Activated T-helper 9 cell treated with anti-CD3 and anti-CD28 coated beads, Interleukin-2, amount 50 U/mL, for 16 hours (primary cell): Measurements from ENCODE around the gene TBC1D32.
"Not testable (repeated sequence)": the region's sequence is repeated elsewhere in the genome, so short reads cannot be mapped to it uniquely, and the experiment has no call there.

Experiments
- DNase-seq: peaks from one replicate; pipeline ENCODE4 v3.0.0-alpha.2; 2020; ENCODE audit warnings: low read depth

Gene TBC1D32

DNA sequence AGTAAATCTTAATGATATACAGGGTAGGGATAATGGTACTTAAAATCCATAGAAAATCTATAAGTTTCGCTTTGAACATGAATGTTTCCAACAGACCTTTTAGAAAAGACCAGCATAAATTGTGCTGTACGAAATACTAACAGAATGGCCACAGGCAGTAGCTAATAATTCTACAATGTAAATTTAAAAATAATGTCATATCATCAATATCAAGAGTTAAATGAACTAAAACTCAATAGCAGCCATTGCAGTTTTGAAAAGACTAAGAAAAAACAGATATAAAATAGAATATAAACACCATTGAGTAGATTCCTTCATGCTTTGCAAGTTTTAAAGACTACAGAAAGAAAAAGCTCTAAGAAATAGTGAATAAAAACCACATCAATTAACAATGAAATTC is 14.7 kb downstream of the TBC1D32 start:
- no peak for DNase-seq

DNA sequence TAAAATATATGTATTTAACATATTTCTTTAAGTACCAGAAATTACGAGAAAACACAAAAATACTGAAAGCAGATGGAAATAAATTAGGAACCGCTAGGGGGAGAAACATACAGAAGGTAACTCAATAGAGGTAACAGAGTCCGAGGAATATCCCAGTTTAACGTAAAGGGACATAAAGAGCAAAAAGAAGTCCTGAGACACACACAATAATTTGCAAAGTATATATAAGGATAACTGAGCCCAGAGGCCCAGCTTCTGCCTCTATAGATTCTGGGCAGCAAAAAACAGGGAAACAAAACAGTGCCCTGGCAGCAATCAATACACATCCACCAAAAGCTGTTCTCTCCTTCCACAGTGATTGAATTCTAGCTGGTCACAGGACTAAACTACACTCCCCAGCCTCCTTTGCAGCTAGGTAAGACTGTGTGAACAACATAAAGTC is 15.1 kb downstream of the TBC1D32 start:
- no peak for DNase-seq

GRCh38 chr6:121314381-121315112 is 19.7 kb downstream of the TBC1D32 start:
- DNase-seq, result no peak

DNA sequence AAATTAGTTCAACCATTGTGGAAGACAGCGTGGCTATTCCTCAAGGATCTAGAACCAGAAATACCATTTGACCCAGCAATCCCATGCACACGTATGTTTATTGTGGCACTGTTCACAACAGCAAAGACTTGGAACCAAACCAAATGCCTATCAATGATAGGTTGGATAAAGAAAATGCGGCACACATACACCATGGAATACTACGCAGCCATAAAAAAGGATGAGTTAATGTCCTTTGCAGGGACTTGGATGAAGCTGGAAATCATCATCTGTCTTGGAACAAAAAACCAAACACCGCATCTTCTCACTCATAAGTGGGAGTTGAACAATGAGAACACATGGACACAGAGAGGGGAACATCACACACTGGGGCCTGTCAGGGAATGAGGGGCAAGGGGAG is 22.5 kb downstream of the TBC1D32 start:
- not testable (repeated sequence) for DNase-seq

DNA sequence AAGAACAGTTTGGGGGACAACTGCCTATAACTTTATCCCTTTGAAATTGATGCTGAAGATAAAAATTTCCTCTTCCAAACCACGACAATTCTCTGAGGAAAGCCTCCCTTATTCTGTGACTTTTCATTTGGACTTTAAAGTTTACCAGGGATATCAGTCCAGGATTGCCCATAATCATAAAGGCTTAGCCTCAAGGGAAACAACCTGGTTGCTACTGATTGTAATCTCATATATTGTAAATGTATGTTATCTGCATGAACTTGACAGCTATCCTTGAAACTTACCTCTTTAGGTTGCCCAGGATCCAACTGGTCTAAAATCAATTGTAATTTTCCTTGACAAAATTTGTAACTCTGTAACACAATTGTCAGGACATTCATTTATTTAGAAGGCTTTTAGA is 23.8 kb downstream of the TBC1D32 start:
- DNase-seq, result no peak

GRCh38 chr6:121309768-121310469 is 24.4 kb downstream of the TBC1D32 start:
- DNase-seq, result no peak

DNA sequence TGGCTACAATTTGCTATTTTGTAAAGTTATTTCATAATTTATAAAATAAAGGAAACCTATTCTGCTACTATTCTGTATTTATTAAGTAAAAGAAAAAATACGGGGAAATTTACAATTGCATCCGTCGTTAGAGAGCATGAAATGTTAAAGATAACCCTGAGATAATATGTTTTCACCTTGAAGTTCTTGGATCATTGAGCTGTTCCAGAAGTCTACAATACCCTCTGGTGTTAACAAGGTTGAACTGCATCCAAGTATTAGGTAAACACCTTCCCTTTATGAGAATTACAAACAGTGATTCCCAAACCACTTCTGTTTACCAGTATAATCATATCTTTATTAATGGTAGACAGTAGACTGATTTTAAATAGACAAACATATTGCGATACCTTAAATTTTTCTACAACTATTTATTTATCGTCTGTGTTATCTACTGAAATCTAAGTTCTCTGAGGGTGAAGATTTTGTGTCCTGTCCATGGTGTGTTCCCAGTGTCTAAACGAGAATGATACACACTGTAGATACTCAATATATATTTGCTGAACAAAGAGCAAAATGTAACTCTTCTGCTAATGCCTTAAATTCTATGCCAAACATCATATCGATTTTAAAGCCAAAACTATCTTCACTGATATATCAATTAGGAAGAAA is 28.2 kb downstream of the TBC1D32 start:
- no peak for DNase-seq

DNA sequence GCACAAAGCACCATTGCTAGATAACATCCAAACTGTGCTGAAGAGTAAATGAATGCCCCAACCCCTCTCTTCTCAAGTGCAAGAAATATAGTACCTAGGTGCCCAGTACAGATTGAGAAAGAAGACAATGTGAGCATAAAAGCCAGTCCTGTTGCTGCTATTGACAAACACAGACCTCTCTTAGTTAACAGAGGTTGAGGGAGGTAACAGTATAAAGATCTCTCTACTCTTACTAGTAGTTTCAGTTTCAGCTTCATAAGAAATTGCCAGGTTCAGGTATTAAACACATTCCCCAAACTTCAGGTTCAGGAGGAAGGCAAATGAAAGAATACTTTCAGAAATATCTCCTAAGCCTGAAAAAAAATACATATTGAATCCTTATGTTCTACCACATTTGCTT is 31.4 kb downstream of the TBC1D32 start:
- DNase-seq, result no peak

DNA sequence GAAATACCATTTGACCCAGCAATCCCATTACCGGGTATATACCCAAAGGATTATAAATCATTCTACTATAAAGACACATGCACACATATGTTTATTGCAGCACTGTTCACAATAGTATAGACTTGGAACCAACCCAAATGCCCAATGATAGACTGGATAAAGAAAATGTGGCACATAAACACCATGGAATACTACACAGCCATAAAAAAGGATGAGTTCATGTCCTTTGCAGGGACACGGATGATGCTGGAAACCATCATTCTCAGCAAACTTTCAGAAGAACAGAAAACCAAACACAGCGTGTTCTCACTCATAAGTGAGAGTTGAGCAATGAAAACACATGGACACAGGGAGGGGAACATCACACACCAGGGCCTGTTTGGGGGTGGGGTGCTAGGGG is 33.1 kb downstream of the TBC1D32 start:
- DNase-seq, result not testable (repeated sequence)

DNA sequence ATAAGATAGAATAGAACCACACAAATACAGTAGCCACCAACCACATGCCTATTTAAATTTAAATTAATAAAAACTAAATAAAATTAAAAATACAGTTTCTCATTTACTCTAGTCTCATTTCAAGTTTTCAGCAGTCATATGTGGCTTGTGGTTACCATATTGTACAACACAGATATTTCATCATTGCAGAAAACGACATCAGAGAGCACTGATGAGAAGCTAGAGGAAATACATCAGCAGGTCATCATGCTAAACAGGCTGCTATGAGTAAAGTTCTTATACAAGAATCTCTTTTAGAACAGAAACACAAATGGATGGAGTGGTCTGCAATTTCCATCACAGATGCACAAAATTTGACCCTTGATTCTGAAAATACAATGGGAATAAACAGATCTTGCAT is 36.6 kb downstream of the TBC1D32 start:
- DNase-seq, result no peak

DNA sequence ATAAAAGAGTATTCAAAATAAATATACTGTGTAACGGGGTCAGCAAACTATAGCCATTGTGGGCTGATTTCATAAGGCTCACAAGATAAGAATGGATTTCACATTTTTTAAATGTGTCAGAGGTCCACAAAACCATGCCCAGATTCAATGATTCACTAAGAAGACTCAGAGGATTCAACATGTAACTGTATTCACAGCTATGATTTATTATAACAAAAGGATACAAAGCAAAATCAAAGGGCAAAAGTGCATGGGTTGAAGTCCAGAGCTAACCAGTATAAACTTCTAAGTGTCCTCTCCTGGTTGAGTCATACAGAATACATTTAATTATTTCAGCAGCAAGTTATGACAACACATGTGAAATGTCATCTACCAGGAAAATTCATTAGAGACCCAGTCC is 49.2 kb downstream of the TBC1D32 start:
- DNase-seq, result no peak

DNA sequence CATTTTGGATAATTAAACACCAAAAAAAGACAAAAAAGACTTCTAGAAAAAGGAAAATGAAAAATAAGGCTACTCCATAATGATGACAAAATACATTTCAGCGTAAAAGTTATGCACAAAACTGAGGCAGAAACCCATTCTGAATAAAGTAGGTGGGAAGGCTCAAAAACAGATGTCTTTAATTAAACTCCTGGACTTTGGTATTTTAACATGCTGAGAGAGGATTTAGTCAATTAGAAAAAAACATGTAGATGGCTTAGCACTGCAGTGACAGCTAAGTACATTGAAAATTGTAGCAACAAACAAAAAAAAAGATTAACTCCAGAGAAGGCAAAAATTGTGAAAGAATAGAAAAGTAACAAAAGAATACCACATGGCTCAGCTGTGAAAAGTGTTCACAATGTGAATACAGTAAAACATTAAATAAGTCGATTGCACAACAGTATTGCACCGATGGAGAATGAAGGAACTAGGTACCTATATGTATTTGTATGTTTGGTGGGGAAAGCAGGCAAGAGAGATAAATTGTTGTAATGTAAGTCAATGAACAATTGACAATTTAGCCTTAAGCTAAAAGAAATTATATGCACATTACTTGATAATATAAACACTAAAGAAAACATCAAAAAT is 59.5 kb downstream of the TBC1D32 start:
- DNase-seq, result no peak

DNA sequence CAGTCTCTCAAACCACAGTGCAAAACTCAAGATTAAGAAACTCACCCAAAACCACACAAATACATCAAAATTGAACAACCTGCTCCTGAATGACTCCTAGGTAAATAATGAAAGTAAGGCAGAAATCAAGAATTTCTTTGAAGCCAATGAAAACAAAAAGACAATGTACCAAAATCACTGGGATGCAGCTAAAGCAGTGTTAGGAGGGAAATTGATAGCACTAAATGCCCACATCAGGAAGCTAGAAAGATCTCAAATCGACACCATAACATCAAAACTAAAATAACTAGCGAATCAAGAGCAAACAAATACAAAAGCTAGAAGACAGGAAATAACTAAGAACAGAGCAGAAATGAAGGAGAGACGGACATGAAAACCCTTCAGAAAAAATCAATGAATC is 70.5 kb downstream of the TBC1D32 start:
- DNase-seq, result no peak

DNA sequence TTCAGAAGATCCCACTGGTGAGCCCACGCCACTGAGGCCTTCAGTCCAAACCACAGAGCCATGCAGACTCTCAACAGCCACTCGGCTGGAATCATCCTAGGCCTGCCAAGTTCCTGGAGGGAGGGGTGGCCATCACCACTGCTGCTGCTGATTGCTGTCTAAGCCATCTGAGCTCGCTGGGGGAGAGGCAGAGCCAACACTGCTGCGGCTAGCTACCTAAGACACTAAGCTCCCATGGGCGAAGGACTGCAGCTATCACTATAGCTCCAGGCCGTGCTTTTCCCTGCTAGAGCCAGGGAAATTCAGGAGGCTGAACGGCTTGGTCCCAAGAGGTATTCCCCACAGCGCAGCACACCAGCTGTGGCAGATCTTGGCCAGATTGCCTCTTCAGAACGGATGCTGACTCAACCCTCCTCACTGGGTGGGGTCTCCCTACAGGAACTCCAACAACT is 73.6 kb downstream of the TBC1D32 start:
- DNase-seq, result no peak

DNA sequence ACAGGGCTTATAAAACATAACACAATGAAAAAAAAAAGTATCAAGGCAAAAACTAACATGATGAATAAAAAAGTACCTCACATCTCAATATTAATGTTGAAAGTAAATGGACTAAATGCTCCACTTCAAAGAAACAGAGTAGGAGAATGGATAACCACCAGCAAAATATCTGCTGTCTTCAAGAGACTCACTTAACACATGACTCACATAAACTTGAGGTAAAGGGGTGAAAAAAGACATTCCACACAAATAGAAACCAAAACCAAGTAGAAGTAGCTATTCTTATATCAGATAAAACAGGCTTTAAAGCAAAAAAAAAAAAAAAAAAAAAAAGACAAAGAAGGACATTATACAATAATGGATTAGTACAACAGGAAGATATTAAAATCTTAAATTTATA is 86.9 kb downstream of the TBC1D32 start:
- DNase-seq, result no peak

DNA sequence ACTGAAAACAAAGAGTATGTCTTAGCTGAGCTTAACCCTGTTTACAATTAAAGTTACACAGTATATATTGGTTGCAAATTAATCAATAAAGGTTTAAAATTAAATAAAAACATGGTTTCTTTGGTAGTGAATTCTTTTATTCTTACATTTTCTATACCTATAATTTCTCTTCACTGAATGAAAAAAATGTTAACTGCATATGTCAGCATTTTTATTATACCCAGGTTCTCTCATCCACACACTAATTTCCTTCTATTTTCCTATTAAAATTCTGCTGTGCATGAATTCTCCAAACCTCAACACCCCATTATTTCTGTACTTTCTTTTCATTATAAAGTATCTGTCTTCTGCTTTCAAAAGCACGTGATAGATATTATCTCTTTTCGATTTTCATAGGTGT is 91.9 kb downstream of the TBC1D32 start:
- DNase-seq, result no peak

- DNase-seq, result no peak
Measured at GRCh38 chr6:121237859-121238258, 96.4 kb downstream of the TBC1D32 start.

DNA sequence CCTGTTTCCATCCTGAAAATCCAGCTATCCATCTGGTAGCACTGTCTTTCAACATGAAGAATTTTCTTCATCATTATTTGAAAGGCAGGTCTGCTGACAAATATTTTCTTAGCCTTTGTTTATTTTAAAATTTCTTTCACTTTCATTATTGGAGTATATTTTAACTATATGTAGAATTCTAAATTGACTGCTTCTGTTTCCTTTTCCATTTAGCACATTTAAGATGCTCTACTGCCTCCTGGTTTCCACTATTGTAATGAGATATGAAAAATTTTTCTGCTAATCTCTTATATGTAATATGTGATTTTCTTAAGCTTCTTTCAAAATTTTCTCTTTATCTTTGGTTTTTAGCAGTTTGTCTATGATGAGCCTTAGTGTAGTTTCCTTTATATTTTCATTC is 97.3 kb downstream of the TBC1D32 start:
- no peak for DNase-seq

GRCh38 chr6:121235386-121235785 is 98.9 kb downstream of the TBC1D32 start:
- no peak for DNase-seq

- DNase-seq, result no peak
Measured at GRCh38 chr6:121223930-121224329, 110.3 kb downstream of the TBC1D32 start.

DNA sequence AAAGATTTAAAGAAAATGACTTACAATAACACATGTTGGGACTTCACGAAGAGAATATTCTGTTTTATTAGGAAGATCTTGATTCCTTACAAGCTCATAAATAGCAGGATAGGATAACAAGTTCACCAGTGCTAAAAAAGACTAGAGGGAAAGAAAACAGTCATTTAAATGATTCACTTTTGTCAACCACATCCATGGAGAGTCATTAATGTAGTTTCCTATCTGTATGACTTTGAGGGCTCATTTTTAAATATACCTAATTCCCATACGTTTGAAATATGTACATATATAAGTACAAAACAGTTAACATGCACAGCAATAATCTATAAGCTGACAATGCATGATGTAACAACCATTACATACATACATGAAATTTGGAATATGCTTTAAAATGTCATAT is 111.1 kb downstream of the TBC1D32 start:
- no peak for DNase-seq

GRCh38 chr6:121222656-121223055 is 111.6 kb downstream of the TBC1D32 start:
- DNase-seq, result no peak

DNA sequence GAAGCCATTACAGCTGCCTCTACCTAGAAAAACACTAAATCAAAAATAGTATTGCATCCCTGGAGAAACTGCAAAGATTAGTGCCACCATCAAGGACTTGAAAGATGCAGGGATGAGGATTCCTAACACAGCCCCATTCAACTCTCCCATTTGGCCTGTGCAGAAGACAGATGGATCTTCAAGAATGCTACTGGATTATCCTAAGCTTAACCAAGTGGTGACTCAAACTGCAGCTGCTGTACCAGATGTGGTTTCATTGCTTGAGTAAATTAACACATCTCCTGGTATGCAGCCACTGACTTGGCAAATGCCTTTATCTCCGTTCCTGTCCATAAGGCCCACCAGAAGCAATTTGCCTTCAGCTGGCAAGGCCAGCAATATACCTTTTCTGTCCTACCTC is 117.4 kb downstream of the TBC1D32 start:
- no peak for DNase-seq
